Stimulated activated CD4-positive, alpha-beta T cell treated with anti-CD3 and anti-CD28 coated beads, Interleukin-4, amount 100 ng/mL, for 24 hours (primary cell): ENCODE data around the gene KIR3DL2.
"Not testable (repeated sequence)": the region's sequence is repeated elsewhere in the genome, so short reads cannot be mapped to it uniquely, and the experiment has no call there.

ENCODE experiments used
- DNase-seq: peaks from one replicate; pipeline ENCODE4 v3.0.0-alpha.2; 2020

KIR3DL2 gene

DNA sequence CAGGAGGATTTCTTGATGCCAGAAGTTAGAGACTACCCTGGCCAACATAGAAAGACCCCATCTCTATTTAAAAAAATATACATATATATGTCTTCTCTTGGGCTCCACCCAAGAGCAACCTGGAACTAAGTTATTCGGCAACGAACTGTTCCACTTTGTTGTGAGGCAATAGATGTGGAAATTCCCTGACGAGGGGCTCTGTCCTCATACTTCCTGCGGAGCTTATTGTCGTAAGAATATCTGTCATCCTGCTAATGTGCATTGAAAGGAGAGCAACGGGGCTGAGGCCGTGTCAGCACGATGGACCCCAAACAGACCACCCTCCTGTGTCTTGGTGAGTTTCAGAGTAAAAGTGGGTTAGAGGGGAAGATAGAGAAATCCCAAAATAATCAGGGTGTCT, 23.7 kb downstream of the KIR3DL2 start, which contains the start of gene FCAR:
FCAR (plus strand) TSS at position 246 of the 400 bp plus-strand sequence; CDS start at position 301, 55 bp downstream.
- no peak for DNase-seq

DNA sequence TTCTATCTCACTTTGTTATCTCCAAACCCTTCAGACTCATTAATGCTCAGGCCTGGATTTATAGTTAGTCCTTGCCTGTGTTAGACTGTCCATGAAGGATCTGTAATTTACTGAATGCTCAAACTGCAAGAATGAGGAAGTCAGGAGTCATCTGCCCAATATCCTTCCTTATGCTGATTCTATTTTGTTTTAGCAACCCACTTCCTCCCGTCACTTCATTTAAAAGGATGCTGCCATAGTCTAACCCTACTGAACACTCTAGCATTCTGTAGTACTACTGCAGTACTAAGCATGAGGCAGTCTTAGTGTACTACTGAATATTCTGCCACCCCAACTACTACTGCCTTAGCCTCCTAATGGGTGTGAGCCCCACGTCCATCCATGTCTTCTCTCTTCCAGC, 25.3 kb downstream of the KIR3DL2 start:
- DNase-seq, result no peak

DNA sequence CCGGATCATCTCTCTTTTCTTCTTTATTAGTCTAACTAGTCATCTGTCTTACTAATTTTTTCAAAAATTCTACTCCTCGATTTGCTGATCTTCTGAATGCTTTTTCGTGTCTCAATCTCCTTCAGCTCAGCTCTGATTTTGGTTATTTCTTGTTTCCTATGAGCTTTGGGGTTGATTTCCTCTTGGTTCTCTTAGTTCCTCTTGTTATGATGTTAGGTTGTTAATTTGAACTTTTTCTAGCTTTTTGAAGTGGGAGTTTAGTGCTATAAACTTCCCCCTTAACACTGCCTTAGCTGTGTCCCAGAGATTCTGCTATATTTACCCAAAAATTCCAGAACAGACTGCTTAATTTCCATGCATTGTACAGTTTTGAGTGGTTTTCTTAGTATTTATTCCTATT, 27.2 kb downstream of the KIR3DL2 start:
- DNase-seq, result no peak

DNA sequence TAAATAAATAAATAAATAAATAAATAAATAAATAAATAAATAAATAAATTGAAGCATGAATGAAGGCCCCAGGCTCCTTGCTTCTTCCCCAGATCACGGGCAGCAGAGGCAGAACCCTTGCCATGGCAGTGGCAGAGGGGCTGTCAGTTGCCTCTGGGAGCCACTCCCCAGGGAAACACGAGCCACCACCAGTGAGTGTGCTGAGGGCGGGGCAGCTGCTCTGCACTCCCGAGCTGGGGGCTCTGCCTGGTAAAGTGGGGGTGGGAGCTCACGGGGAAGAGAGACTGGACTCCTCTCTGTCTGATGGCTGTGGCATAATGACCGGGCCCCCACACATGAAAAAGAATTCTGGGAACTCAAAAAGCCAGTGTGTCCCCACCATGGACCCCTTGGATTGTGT, 31.6 kb downstream of the KIR3DL2 start:
- DNase-seq, result no peak

DNA sequence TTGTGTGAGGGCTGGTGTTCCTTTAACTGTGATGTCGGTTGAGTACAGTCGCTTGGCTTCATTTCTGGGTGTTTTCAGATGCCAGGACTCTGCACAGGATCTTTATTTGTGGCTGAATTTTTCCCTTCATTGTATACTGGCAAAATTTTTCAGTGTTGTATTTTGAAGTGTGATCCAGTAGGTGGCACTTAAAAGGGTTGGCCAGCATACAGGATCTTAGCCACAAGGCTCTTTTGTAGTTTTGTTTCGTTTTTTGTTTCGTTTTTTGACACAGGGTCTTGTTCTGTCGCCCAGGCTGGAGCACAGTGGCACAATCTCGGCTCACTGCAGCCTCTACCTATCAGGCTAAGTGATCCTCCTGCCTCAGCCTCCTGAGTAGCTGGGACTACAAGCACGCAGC, 32.5 kb downstream of the KIR3DL2 start:
- no peak for DNase-seq

DNA sequence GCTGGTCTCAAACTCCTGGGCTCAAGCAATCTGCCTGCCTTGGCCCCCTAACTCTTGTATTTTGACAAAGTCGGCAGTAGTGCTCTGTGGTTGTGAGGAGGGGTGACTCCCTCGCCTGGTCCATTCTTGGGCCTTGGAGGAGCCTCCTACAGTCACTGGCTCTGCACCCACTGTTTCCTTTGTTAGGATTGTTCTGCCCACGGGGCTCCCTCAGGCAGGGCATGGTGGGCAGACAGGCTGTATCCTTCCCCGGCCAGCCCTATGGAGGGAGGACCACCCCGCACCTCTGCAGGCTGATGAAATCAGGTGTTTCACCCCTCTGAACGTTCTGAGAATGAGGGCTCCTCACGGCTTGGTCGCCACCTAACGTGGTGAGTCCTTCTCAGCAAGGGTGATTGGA, 33.0 kb downstream of the KIR3DL2 start:
- DNase-seq, result no peak

DNA sequence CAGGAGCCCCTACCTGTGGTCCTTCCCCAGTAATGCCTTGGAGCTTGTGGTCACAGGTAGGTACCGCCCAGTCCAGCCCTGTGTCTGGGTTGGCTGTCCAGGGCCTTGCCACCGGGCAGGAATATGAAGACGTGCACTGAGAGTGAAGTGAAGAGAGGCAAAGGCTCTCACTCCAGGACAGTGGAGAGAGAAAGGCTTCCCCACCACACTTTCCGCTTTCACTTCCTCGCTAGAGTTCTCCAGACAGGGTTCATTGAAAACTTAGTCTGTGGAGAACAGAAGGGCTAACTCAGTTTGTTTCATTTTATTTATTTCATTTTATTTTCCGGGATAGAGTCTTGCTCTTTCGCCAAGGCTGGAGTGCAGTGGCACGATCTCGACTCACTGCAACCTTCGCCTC, 38.0 kb downstream of the KIR3DL2 start:
- no peak for DNase-seq

DNA sequence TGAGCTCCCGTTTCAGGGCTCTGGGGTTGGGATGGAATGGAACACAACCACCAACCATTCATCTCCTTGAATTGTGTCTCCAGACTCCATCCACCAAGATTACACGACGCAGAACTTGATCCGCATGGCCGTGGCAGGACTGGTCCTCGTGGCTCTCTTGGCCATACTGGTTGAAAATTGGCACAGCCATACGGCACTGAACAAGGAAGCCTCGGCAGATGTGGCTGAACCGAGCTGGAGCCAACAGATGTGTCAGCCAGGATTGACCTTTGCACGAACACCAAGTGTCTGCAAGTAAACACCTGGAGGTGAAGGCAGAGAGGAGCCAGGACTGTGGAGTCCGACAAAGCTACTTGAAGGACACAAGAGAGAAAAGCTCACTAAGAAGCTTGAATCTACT, 39.3 kb downstream of the KIR3DL2 start:
- no peak for DNase-seq

DNA sequence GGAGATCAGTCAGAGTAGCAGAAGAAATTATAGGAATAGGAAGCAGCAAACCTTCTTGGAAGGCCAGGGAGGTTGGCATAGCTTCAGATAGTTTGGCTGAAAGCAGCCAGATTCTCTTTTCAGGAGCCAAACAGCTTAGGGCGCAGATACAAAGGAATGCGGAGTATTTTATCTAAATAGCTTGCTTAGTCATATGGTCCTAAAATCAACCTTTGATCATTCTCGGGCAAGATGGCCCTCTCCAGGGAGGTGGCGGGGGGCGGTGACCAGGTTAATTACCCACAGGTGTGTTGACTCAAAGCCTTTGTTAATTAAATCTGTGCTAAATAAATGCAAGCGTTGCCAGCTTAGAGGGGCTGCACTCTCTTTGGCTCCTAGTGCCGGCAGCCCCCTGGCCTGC, 43.2 kb downstream of the KIR3DL2 start:
- no peak for DNase-seq

DNA sequence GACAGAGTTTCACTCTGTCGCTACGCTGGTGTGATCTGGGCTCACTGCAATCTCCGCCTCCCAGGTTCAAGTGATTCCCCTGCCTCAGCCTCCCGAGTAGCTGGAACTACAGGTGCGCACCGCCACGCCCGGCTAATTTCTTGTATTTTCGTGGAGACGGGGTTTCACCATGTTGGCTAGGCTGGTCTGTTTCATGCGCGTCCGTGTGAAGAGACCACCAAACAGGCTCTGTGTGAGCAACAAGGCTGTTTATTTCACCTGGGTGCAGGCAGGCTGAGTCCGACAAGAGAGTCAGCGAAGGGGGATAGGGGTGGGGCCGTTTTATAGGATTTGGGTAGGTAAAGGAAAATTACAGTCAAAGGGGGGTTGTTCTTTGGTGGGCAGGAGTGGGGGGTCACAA, 43.9 kb downstream of the KIR3DL2 start:
- DNase-seq, result not testable (repeated sequence)

DNA sequence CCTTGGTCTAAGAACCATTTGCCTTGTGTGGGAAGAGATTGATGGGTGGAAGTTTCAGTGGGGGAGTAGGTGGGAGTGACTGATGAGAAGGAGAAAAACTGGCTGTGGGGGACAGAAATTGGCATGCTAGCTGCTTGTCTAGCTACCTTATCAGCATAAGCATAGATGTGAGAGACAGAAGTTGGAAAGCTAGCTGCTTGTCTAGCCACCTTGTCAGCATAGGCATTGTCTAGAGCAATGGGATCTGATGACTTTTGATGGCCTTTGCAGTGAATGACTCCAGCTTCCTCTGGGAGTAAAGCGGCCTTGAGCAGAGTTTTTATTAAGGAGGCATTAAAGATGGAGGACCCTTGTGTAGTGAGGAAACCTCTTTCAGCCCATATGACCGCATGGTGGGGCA, 45.8 kb downstream of the KIR3DL2 start:
- no peak for DNase-seq

DNA sequence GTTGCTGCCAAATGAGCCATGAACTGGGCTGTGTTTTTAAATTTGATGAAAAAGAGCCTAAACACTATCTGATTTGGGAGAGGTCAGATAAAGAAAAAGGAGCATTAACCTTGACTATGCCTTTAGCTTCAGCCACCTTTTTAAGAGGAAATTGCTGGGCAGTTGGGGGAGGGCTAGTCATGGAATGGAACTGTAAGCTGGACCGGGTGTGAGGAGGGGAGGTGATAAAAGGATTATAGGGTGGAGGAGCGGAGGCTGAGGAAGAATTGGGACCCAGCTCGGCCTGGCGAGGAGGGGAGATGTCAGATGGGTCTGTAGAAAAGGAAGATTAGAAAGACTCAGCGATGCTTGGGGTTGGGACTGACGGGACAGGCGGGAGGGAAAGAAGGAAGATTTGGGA, 48.4 kb downstream of the KIR3DL2 start:
- not testable (repeated sequence) for DNase-seq

DNA sequence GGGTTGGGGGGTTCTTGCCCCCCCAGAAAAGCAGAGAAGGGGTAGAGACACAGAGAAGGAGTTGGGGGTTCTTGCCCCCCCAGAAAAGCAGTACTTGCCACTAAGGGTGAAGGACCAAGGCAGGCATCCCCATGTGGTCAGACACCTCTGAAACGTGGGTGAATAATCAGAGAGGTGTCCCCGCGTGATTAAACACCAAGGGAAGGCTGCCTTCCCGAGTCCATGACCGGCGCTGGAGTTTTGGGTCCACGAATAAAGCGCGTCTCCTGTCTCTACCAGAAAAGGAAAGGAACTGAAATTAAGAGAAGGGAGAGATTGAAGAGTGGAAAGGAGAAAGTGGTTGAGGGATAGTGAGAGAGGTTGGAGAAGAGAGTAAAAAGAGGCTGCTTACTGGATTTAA, 49.4 kb downstream of the KIR3DL2 start:
- not testable (repeated sequence) for DNase-seq

DNA sequence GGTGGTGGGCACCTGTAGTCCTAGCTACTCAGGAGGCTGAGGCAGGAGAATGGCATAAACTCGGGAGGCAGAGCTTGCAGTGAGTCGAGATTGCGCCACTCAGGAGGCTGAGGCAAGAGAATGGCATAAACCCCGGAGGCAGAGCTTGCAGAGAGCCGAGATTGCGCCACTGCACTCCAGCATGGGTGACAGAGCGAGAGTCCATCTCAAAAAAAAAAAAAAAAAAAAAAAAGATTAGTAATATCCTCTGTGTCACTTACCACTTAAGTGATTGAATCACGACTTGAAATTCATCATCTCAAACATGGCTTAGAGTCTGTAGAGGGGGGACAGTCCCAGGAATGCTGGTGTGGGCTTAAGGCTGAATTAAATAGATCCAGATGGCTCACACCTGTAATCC, 50.9 kb downstream of the KIR3DL2 start:
- not testable (repeated sequence) for DNase-seq

DNA sequence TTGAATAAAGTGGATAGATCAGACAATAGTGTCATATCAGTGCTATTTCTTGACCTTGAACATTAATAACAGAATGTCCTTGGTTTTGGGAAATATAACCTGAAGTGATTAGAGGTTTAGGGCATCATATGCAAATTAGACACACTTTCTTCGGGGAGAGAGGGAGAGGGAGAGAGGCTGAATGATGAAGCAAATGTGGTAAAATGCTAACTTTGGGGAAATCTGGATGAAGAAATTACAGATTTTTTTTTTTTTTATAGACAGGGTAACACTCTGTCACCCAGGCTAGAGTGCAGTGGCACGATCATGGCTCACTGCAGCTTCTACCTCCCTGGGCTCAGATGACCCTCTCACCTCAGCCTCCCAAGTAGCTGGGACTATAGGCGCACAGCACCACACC, 51.8 kb downstream of the KIR3DL2 start:
- DNase-seq, result no peak

DNA sequence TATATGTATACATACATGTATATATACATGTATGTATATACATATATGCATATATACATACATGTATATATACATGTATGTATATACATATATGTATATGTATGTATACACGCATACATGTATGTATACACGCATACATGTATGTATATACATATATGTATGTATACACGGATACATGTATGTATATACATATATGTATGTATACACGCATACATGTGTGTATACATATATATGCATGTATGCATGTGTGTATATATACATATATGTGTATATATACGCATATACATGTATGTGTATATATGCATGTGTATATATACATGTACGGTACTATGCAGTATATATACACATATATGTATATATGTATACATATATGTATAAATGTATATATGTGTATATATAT, 53.1 kb downstream of the KIR3DL2 start:
- no peak for DNase-seq

DNA sequence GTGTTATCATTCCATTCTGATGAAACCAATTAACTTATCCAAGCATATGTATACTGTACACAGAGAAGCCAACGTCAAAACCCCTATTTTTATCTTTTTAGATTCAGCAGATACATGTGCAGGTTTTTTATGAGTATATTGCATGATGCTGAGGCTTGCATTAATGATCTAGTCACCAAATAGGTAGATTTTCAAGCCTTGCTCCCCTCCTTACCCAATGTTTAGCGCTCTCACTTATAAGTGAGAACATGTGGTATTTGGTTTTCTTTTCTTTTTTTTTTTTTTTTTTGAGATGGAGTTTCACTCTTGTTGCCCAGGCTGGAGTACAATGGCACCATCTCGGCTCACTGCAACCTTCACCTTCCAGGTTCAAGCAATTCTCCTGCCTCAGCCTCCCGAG, 54.0 kb downstream of the KIR3DL2 start:
- not testable (repeated sequence) for DNase-seq

DNA sequence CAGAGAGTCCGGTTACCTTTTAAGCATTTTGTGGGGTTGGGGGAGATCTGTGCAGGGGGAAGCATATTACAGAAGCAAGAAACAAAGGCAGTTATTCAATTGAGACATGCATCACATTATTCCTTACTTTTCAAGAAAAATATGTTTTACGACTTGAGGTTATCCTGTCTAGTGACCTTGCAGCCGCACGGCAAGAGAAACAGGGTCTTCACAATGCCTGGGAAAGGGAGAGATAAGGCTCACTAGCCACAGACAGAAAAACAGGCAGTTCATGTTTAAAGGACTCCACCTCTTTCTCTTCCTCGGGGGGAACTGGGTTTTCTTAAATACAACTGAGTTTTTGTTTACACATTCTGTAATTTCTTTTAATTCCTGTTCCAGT, 55.2 kb downstream of the KIR3DL2 start:
- no peak for DNase-seq

DNA sequence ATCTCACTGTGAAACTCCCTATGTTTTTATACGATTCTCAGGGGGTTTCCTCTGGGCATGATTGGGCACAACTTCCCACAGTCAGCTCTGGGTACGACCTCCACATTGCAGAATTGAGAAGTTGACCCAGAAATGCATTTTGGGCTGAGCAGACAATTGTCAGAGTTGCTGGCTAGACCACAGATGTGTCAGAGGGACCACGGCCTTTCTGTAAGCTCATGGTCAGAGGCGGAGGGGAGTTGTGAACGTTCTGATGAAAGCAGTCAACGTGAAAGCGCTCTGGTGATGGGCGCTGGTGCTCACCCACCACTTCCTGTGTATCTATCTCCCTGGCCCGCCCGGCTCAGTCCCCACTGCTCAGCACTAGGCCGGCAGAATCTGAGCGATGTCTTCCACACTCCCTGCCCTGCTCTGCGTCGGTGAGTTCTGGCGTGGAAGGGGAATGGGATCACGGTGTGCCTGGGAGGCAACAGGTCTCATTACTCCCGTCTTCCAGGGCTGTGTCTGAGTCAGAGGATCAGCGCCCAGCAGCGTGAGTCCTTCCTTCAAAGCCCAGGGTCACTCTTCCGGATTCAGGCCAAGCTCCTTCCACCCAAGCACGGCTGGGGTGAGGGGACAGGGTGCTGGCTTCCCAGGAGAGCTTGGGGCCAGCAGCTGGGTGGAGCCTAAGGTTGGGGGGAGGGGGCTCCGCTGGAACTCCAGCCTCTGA, 55.7 kb downstream of the KIR3DL2 start, which contains the start of gene NCR1:
NCR1 (plus strand) TSS at position 346 of the 709 bp plus-strand sequence; CDS start at position 386, 40 bp downstream.
- no peak for DNase-seq

DNA sequence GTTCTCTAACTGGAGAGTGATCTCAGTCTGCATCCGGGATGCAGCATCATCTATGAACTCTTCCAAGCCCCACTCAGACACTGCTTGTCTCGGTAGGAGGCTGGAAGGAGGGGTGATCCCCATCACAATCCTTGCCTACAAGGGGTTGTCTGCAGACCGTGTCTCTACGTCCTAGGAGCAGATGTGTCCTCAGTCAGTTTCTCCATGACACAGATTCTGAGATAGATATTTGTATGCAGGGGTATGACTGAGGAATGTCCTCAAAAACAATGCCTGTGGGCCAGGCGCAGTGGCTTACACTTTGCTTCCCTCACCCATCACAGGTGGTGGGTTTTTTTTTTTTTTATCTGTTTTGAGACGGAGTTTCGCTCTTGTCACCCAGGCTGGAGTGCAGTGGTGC, 56.6 kb downstream of the KIR3DL2 start:
- DNase-seq, result no peak

DNA sequence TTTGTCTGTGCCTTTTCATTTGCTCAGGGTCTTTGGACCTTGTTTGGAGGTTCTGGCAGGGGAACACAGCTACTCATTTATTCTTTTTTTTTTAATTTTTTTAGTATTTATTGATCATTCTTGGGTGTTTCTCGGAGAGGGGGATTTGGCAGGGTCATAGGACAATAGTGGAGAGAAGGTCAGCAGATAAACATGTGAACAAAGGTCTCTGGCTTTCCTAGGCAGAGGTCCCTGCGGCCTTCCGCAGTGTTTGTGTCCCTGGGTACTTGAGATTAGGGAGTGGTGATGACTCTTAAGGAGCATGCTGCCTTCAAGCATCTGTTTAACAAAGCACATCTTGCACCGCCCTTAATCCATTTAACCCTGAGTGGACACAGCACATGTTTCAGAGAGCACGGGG, 57.7 kb downstream of the KIR3DL2 start:
- DNase-seq, result not testable (repeated sequence)
